Measurements from ENCODE around the gene MGST2. TPM values are rescaled to one million over a fixed set of nuclear protein-coding genes. Genes with fewer than 3 reads are reported as not detected.

Gene MGST2
- total and polyA plus RNA-seq, 2 experiments from 2014 or later = 4.6 to 19.1 TPM

- H3K27ac Mint-ChIP-seq = no peak overlapping the region; the same call in 1 of the 2 replicates
- no peak overlapping the region for H3K4me3 Mint-ChIP-seq
- Histone ChIP-seq H3K4me2 (no peak overlapping the region), H3K27ac (ENCODE audit: low read depth) (no peak overlapping the region), H3F3A (replicated peaks; ENCODE audit: low read depth) (no peaks in the 10 kb centered on the region), H3K4me1 (ENCODE audit: insufficient read depth) (peaks cover 8% of the 10 kb centered on the region; the same call in 1 of the 2 replicates), H3K36me3 (ENCODE audit: insufficient read depth) (no peaks in the 10 kb centered on the region), H3K4me3 (no peak overlapping the region), H4K20me1 (replicated peaks; ENCODE audit: insufficient read depth) (no peaks in the 10 kb centered on the region), H2AFZ (no peak overlapping the region), H3K79me2 (replicated peaks; ENCODE audit: insufficient read depth) (no peaks in the 10 kb centered on the region), H3K9me2 (ENCODE audit: insufficient read depth) (no peaks in the 10 kb centered on the region), H3K27me3 (ENCODE audit: insufficient read depth) (no peaks in the 10 kb centered on the region)
- H3K9me3 Mint-ChIP-seq = no peaks in the 10 kb centered on the region
- no peak for DNase-seq (ENCODE audit: low spot score)
- no peak for TF ChIP-seq CREB1 (CRISPR knock-in tag; IDR thresholded peaks at IDR 0.05; ENCODE audit: low read depth)
- TF ChIP-seq ZNF331 (CRISPR knock-in tag; IDR thresholded peaks at IDR 0.05; ENCODE audit: low read depth) = no peak
- TF ChIP-seq ETS1 (IDR thresholded peaks at IDR 0.05) = no peak
- ATAC-seq = no peak
- no peaks in the 10 kb centered on the region for H3K36me3 Mint-ChIP-seq (ENCODE audit: low read depth)
- H3K27me3 Mint-ChIP-seq (ENCODE audit: insufficient read depth, low read depth, poor library complexity) = peaks cover 6% of the 10 kb centered on the region
- H3K4me1 Mint-ChIP-seq = peaks cover 14% of the 10 kb centered on the region
Observed at GRCh38 chr4:139745111-139745639, 79.6 kb downstream of the MGST2 start.

- Histone ChIP-seq H3K9me2 (ENCODE audit: insufficient read depth) (no peaks in the 10 kb centered on the region), H2AFZ (peak overlapping the region; percentile 44; the same call in 1 of the 2 replicates), H3K4me1 (ENCODE audit: insufficient read depth) (peaks cover 8% of the 10 kb centered on the region; the same call in 1 of the 2 replicates), H3K27ac (ENCODE audit: low read depth) (no peak overlapping the region), H3K27me3 (ENCODE audit: insufficient read depth) (no peaks in the 10 kb centered on the region), H4K20me1 (replicated peaks; ENCODE audit: insufficient read depth) (no peaks in the 10 kb centered on the region), H3K4me2 (peak overlapping the region; percentile 28; the same call in 1 of the 2 replicates), H3K4me3 (no peak overlapping the region), H3K36me3 (ENCODE audit: insufficient read depth) (no peaks in the 10 kb centered on the region), H3K79me2 (replicated peaks; ENCODE audit: insufficient read depth) (no peaks in the 10 kb centered on the region), H3F3A (replicated peaks; ENCODE audit: low read depth) (no peaks in the 10 kb centered on the region)
- no peak overlapping the region for H3K27ac Mint-ChIP-seq
- no peaks in the 10 kb centered on the region for H3K36me3 Mint-ChIP-seq (ENCODE audit: low read depth)
- peak; percentile 25 for DNase-seq (ENCODE audit: low spot score)
- ATAC-seq = peak; percentile 58
- no peak overlapping the region for H3K4me3 Mint-ChIP-seq
- H3K27me3 Mint-ChIP-seq (ENCODE audit: insufficient read depth, low read depth, poor library complexity) = peaks cover 3% of the 10 kb centered on the region
- TF ChIP-seq REST (IDR thresholded peaks at IDR 0.05; ENCODE audit: unreplicated experiment) (no peak), NANOG (IDR thresholded peaks at IDR 0.05; ENCODE audit: borderline replicate concordance) (no peak), CREB1 (CRISPR knock-in tag; IDR thresholded peaks at IDR 0.05; ENCODE audit: low read depth) (no peak), JUNB (IDR thresholded peaks at IDR 0.05; ENCODE audit: unreplicated experiment) (no peak), CTCF (conservative IDR thresholded peaks at IDR 0.05; ENCODE audit: low read depth in 2 of 2) (no peak), ETS1 (IDR thresholded peaks at IDR 0.05) (no peak), POLR2AphosphoS5 (IDR thresholded peaks at IDR 0.05; ENCODE audit: low read depth) (no peak)
- H3K4me1 Mint-ChIP-seq = peaks cover 16% of the 10 kb centered on the region
- H3K9me3 Mint-ChIP-seq = no peaks in the 10 kb centered on the region
Observed at GRCh38 chr4:139746431-139747171, 81.0 kb downstream of the MGST2 start.

Measured in GM23338 (cell line).